ENCODE measurements around the gene KIF3B. TPM values are rescaled to one million over a fixed set of nuclear protein-coding genes. Genes with fewer than 3 reads are reported as not detected.

KIF3B gene
- total and polyA plus RNA-seq, 2 of the 13 experiments (the other 11 are each of a cell fraction or from before 2014, with no cell fraction given) = 23.6 to 28.8 TPM

DNA sequence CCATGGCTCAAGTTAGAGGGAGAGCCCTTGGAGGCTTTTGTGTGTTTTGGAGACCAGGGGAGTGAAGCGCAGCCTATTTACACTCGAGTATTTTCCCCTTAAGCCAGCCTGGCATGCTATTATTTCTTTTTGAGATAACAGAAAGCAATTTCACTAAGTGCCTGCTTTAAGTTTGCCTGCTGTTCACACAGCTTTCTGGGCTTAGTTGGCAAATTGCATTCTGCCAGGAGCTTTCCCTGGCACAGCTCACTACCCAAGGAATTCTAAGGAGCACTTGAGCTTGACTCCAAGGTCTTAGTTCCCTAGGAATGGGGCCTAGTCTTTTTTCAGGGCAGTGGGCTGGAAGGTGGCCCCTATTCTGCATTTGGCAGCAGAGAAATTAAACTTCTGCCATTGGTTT is 61.7 kb downstream of the KIF3B start:
- Histone ChIP-seq H3K9ac (ENCODE audit: insufficient read depth, low read depth, low read length) (no peak overlapping the region), H3K79me2 (ENCODE audit: insufficient read depth, low read length) (no peaks in the 10 kb centered on the region), H2AFZ (ENCODE audit: low read length) (no peak overlapping the region), H3K9me3 (ENCODE audit: low read length) (no peaks in the 10 kb centered on the region), H3K27ac (ENCODE audit: extremely low read length, insufficient read depth, low read length) (no peak overlapping the region), H4K20me1 (ENCODE audit: insufficient read depth, low read length) (no peaks in the 10 kb centered on the region), H3K27me3 (ENCODE audit: control insufficient read depth in 1 of 2, insufficient read depth in 2 of 2, low read length in 2 of 2) (no peaks in the 10 kb centered on the region), H3K36me3 (replicated peaks in 1 of 2; ENCODE audit: control insufficient read depth in 1 of 2, insufficient read depth in 2 of 2, low read length in 2 of 2) (peaks cover 0 to 3% of the 10 kb centered on the region in 2 experiments; a peak in 2 of 5 replicates), H3K4me3 (replicated peaks in 1 of 3; ENCODE audit: insufficient read depth in 1 of 3, low read depth in 2 of 3, low read length in 3 of 3) (no peak overlapping the region), H3K4me2 (ENCODE audit: low read depth, low read length) (peak overlapping the region; percentile 9), H3K4me1 (ENCODE audit: insufficient read depth, low read length) (peaks cover 45% of the 10 kb centered on the region)
- POLR2A ChIA-PET = interaction anchor here (1.3 to 5.0 kb wide), 3 partner anchors 12 to 49 kb away, joined by 4 to 36 read pairs (median 5); partner anchors contain the start of gene ASXL1
- 66% methylated on average over 2 of the region's 2 CpGs for WGBS (ENCODE audit: low lambda C conversion rate)
- DNase-seq (ENCODE audit: low spot score) (no peak), FAIRE-seq (no peak), ATAC-seq (no peak)
- CTCF ChIA-PET (ENCODE audit: low intra/inter-chr PET ratio, low total read pairs) = no interaction called here
- intact Hi-C loops (cut with micrococcal nuclease; ENCODE audit: unreplicated experiment) = loop anchor here (2.0 kb wide), 1 partner anchor 16 kb away; no protein-coding TSS in a partner anchor
- in situ Hi-C loops (cut with HindIII; ENCODE audit: extremely low pct_ligation_motif_present, low pct_unique_long_range_greater_than_20kb) = no loop called here
- no TSS peak for BruUV-seq (replicated peaks)
- no peak for TF ChIP-seq ZNF780A (CRISPR knock-in tag; IDR thresholded peaks at IDR 0.05)
- no peak for TF ChIP-seq SALL1 (CRISPR knock-in tag; IDR thresholded peaks at IDR 0.05)
- TF ChIP-seq ZFP90 (CRISPR knock-in tag; IDR thresholded peaks at IDR 0.05; ENCODE audit: borderline replicate concordance) = no peak
- TF ChIP-seq, protein P1, sequence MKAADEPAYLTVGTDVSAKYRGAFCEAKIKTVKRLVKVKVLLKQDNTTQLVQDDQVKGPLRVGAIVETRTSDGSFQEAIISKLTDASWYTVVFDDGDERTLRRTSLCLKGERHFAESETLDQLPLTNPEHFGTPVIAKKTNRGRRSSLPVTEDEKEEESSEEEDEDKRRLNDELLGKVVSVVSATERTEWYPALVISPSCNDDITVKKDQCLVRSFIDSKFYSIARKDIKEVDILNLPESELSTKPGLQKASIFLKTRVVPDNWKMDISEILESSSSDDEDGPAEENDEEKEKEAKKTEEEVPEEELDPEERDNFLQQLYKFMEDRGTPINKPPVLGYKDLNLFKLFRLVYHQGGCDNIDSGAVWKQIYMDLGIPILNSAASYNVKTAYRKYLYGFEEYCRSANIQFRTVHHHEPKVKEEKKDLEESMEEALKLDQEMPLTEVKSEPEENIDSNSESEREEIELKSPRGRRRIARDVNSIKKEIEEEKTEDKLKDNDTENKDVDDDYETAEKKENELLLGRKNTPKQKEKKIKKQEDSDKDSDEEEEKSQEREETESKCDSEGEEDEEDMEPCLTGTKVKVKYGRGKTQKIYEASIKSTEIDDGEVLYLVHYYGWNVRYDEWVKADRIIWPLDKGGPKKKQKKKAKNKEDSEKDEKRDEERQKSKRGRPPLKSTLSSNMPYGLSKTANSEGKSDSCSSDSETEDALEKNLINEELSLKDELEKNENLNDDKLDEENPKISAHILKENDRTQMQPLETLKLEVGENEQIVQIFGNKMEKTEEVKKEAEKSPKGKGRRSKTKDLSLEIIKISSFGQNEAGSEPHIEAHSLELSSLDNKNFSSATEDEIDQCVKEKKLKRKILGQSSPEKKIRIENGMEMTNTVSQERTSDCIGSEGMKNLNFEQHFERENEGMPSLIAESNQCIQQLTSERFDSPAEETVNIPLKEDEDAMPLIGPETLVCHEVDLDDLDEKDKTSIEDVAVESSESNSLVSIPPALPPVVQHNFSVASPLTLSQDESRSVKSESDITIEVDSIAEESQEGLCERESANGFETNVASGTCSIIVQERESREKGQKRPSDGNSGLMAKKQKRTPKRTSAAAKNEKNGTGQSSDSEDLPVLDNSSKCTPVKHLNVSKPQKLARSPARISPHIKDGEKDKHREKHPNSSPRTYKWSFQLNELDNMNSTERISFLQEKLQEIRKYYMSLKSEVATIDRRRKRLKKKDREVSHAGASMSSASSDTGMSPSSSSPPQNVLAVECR (CRISPR knock-in tag; IDR thresholded peaks at IDR 0.05; ENCODE audit: borderline replicate concordance) = 0 out of 2 replicates have a peak, but pooled peaks have one; percentile 25
- no peak for TF ChIP-seq JUN (CRISPR knock-in tag; IDR thresholded peaks at IDR 0.05)
- TF ChIP-seq SP4 (CRISPR knock-in tag; IDR thresholded peaks at IDR 0.05) = 0 out of 2 replicates have a peak, but pooled peaks have one; percentile 8
- TF ChIP-seq KLF6 (CRISPR knock-in tag; IDR thresholded peaks at IDR 0.05) = 0 out of 2 replicates have a peak, but pooled peaks have one; percentile 8
- TF ChIP-seq NCOA2 (CRISPR knock-in tag; IDR thresholded peaks at IDR 0.05) = 0 out of 2 replicates have a peak, but pooled peaks have one; percentile 4
- no peak for TF ChIP-seq NPAS2 (CRISPR knock-in tag; IDR thresholded peaks at IDR 0.05; ENCODE audit: borderline replicate concordance)
- TF ChIP-seq, protein P2, sequence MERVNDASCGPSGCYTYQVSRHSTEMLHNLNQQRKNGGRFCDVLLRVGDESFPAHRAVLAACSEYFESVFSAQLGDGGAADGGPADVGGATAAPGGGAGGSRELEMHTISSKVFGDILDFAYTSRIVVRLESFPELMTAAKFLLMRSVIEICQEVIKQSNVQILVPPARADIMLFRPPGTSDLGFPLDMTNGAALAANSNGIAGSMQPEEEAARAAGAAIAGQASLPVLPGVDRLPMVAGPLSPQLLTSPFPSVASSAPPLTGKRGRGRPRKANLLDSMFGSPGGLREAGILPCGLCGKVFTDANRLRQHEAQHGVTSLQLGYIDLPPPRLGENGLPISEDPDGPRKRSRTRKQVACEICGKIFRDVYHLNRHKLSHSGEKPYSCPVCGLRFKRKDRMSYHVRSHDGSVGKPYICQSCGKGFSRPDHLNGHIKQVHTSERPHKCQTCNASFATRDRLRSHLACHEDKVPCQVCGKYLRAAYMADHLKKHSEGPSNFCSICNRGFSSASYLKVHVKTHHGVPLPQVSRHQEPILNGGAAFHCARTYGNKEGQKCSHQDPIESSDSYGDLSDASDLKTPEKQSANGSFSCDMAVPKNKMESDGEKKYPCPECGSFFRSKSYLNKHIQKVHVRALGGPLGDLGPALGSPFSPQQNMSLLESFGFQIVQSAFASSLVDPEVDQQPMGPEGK (CRISPR knock-in tag; IDR thresholded peaks at IDR 0.05) = 0 out of 2 replicates have a peak, but pooled peaks have one; percentile 6
- TF ChIP-seq, protein P3, sequence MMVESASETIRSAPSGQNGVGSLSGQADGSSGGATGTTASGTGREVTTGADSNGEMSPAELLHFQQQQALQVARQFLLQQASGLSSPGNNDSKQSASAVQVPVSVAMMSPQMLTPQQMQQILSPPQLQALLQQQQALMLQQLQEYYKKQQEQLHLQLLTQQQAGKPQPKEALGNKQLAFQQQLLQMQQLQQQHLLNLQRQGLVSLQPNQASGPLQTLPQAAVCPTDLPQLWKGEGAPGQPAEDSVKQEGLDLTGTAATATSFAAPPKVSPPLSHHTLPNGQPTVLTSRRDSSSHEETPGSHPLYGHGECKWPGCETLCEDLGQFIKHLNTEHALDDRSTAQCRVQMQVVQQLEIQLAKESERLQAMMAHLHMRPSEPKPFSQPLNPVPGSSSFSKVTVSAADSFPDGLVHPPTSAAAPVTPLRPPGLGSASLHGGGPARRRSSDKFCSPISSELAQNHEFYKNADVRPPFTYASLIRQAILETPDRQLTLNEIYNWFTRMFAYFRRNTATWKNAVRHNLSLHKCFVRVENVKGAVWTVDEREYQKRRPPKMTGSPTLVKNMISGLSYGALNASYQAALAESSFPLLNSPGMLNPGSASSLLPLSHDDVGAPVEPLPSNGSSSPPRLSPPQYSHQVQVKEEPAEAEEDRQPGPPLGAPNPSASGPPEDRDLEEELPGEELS (CRISPR knock-in tag; IDR thresholded peaks at IDR 0.05) = 0 out of 2 replicates have a peak, but pooled peaks have one; percentile 1
- no peak for TF ChIP-seq ZNF124 (CRISPR knock-in tag; IDR thresholded peaks at IDR 0.05)
- no peak for TF ChIP-seq ATRX (CRISPR knock-in tag; IDR thresholded peaks at IDR 0.05; ENCODE audit: borderline replicate concordance)
- no peak for TF ChIP-seq LCORL (IDR thresholded peaks at IDR 0.05)
- TF ChIP-seq LCORL (CRISPR knock-in tag; IDR thresholded peaks at IDR 0.05) = peak; percentile 71; the same call in 1 of the 2 replicates
- TF ChIP-seq NFIB (CRISPR knock-in tag; IDR thresholded peaks at IDR 0.05; ENCODE audit: borderline replicate concordance) = no peak
- TF ChIP-seq ZNF724P (CRISPR knock-in tag; IDR thresholded peaks at IDR 0.05; ENCODE audit: borderline replicate concordance) = no peak
- no peak for TF ChIP-seq ZNF776 (CRISPR knock-in tag; IDR thresholded peaks at IDR 0.05)
